ENCODE measurements around the gene MYO18B.
"Not testable (repeated sequence)": the region's sequence is repeated elsewhere in the genome, so short reads cannot be mapped to it uniquely, and the experiment has no call there.

Gene MYO18B

GRCh38 chr22:25698461-25698860 is 43.5 kb upstream of the MYO18B start:
- Histone ChIP-seq H3K4me1 (ENCODE audit: control insufficient read depth, insufficient read depth, low read length, poor library complexity, severe bottlenecking) (no peaks in the 10 kb centered on the region), H3K4me3 (ENCODE audit: insufficient read depth, low read depth, low read length, poor library complexity, severe bottlenecking) (no peak overlapping the region), H3K36me3 (ENCODE audit: control insufficient read depth, insufficient read depth, low read length) (no peaks in the 10 kb centered on the region), H3K9me3 (ENCODE audit: control insufficient read depth, low read length) (no peaks in the 10 kb centered on the region), H3K27me3 (replicated peaks; ENCODE audit: control insufficient read depth, insufficient read depth, low read length, poor library complexity, severe bottlenecking) (no peaks in the 10 kb centered on the region), H3K27ac (ENCODE audit: insufficient read depth, low read length, poor library complexity, severe bottlenecking) (no peak overlapping the region)
- DNase-seq, result no peak

GRCh38 chr22:25698978-25699377 is 43.0 kb upstream of the MYO18B start:
- Histone ChIP-seq H3K9me3 (ENCODE audit: control insufficient read depth, low read length) (no peaks in the 10 kb centered on the region), H3K4me1 (ENCODE audit: control insufficient read depth, insufficient read depth, low read length, poor library complexity, severe bottlenecking) (no peaks in the 10 kb centered on the region), H3K36me3 (ENCODE audit: control insufficient read depth, insufficient read depth, low read length) (no peaks in the 10 kb centered on the region), H3K27me3 (replicated peaks; ENCODE audit: control insufficient read depth, insufficient read depth, low read length, poor library complexity, severe bottlenecking) (no peaks in the 10 kb centered on the region), H3K27ac (ENCODE audit: insufficient read depth, low read length, poor library complexity, severe bottlenecking) (no peak overlapping the region), H3K4me3 (ENCODE audit: insufficient read depth, low read depth, low read length, poor library complexity, severe bottlenecking) (no peak overlapping the region)
- DNase-seq, result no peak

- DNase-seq, result no peak
- Histone ChIP-seq H3K4me1 (ENCODE audit: control insufficient read depth, insufficient read depth, low read length, poor library complexity, severe bottlenecking) (no peaks in the 10 kb centered on the region), H3K9me3 (ENCODE audit: control insufficient read depth, low read length) (no peaks in the 10 kb centered on the region), H3K36me3 (ENCODE audit: control insufficient read depth, insufficient read depth, low read length) (no peaks in the 10 kb centered on the region), H3K27ac (ENCODE audit: insufficient read depth, low read length, poor library complexity, severe bottlenecking) (no peak overlapping the region), H3K27me3 (replicated peaks; ENCODE audit: control insufficient read depth, insufficient read depth, low read length, poor library complexity, severe bottlenecking) (no peaks in the 10 kb centered on the region), H3K4me3 (ENCODE audit: insufficient read depth, low read depth, low read length, poor library complexity, severe bottlenecking) (no peak overlapping the region)
Observed at GRCh38 chr22:25701056-25701780, 40.8 kb upstream of the MYO18B start.

GRCh38 chr22:25702040-25702439 is 39.9 kb upstream of the MYO18B start:
- H3K27ac ChIP-seq (ENCODE audit: insufficient read depth, low read length, poor library complexity, severe bottlenecking), result no peak overlapping the region
- no peaks in the 10 kb centered on the region for H3K27me3 ChIP-seq (replicated peaks; ENCODE audit: control insufficient read depth, insufficient read depth, low read length, poor library complexity, severe bottlenecking)
- H3K9me3 ChIP-seq (ENCODE audit: control insufficient read depth, low read length), result no peaks in the 10 kb centered on the region
- DNase-seq, result no peak
- H3K4me1 ChIP-seq (ENCODE audit: control insufficient read depth, insufficient read depth, low read length, poor library complexity, severe bottlenecking), result no peaks in the 10 kb centered on the region
- H3K36me3 ChIP-seq (ENCODE audit: control insufficient read depth, insufficient read depth, low read length), result no peaks in the 10 kb centered on the region
- no peak overlapping the region for H3K4me3 ChIP-seq (ENCODE audit: insufficient read depth, low read depth, low read length, poor library complexity, severe bottlenecking)

- DNase-seq, result no peak
- H3K36me3 ChIP-seq (ENCODE audit: control insufficient read depth, insufficient read depth, low read length), result no peaks in the 10 kb centered on the region
- no peaks in the 10 kb centered on the region for H3K27me3 ChIP-seq (replicated peaks; ENCODE audit: control insufficient read depth, insufficient read depth, low read length, poor library complexity, severe bottlenecking)
- no peaks in the 10 kb centered on the region for H3K9me3 ChIP-seq (ENCODE audit: control insufficient read depth, low read length)
- H3K4me1 ChIP-seq (ENCODE audit: control insufficient read depth, insufficient read depth, low read length, poor library complexity, severe bottlenecking), result no peaks in the 10 kb centered on the region
- no peak overlapping the region for H3K4me3 ChIP-seq (ENCODE audit: insufficient read depth, low read depth, low read length, poor library complexity, severe bottlenecking)
- H3K27ac ChIP-seq (ENCODE audit: insufficient read depth, low read length, poor library complexity, severe bottlenecking), result no peak overlapping the region
Observed at GRCh38 chr22:25702571-25703167, 39.3 kb upstream of the MYO18B start.

- Histone ChIP-seq H3K36me3 (ENCODE audit: control insufficient read depth, insufficient read depth, low read length) (no peaks in the 10 kb centered on the region), H3K27ac (ENCODE audit: insufficient read depth, low read length, poor library complexity, severe bottlenecking) (no peak overlapping the region)
Observed at GRCh38 chr22:25704701-25705100, 37.3 kb upstream of the MYO18B start.

GRCh38 chr22:25706197-25706596 is 35.8 kb upstream of the MYO18B start:
- Histone ChIP-seq H3K9me3 (ENCODE audit: control insufficient read depth, low read length) (no peaks in the 10 kb centered on the region), H3K4me3 (ENCODE audit: insufficient read depth, low read depth, low read length, poor library complexity, severe bottlenecking) (no peak overlapping the region), H3K36me3 (ENCODE audit: control insufficient read depth, insufficient read depth, low read length) (no peaks in the 10 kb centered on the region), H3K27me3 (replicated peaks; ENCODE audit: control insufficient read depth, insufficient read depth, low read length, poor library complexity, severe bottlenecking) (no peaks in the 10 kb centered on the region), H3K4me1 (ENCODE audit: control insufficient read depth, insufficient read depth, low read length, poor library complexity, severe bottlenecking) (no peaks in the 10 kb centered on the region), H3K27ac (ENCODE audit: insufficient read depth, low read length, poor library complexity, severe bottlenecking) (no peak overlapping the region)
- DNase-seq, result no peak

More at GRCh38 chr22:25704701-25705100, 37.3 kb upstream of the MYO18B start:
- Histone ChIP-seq H3K27me3 (replicated peaks; ENCODE audit: control insufficient read depth, insufficient read depth, low read length, poor library complexity, severe bottlenecking) (no peaks in the 10 kb centered on the region), H3K4me3 (ENCODE audit: insufficient read depth, low read depth, low read length, poor library complexity, severe bottlenecking) (no peak overlapping the region), H3K9me3 (ENCODE audit: control insufficient read depth, low read length) (no peaks in the 10 kb centered on the region), H3K4me1 (ENCODE audit: control insufficient read depth, insufficient read depth, low read length, poor library complexity, severe bottlenecking) (no peaks in the 10 kb centered on the region)
- no peak for DNase-seq

- H3K4me1 ChIP-seq (ENCODE audit: control insufficient read depth, insufficient read depth, low read length, poor library complexity, severe bottlenecking); H3K27me3 ChIP-seq (replicated peaks; ENCODE audit: control insufficient read depth, insufficient read depth, low read length, poor library complexity, severe bottlenecking); DNase-seq; H3K27ac ChIP-seq (ENCODE audit: insufficient read depth, low read length, poor library complexity, severe bottlenecking); H3K36me3 ChIP-seq (ENCODE audit: control insufficient read depth, insufficient read depth, low read length); H3K9me3 ChIP-seq (ENCODE audit: control insufficient read depth, low read length); H3K4me3 ChIP-seq (ENCODE audit: insufficient read depth, low read depth, low read length, poor library complexity, severe bottlenecking): not testable (repeated sequence)
Observed at GRCh38 chr22:25708430-25708829, 33.6 kb upstream of the MYO18B start.

GRCh38 chr22:25709758-25710157 is 32.2 kb upstream of the MYO18B start:
- no peaks in the 10 kb centered on the region for H3K36me3 ChIP-seq (ENCODE audit: control insufficient read depth, insufficient read depth, low read length)
- H3K27me3 ChIP-seq (replicated peaks; ENCODE audit: control insufficient read depth, insufficient read depth, low read length, poor library complexity, severe bottlenecking), result no peaks in the 10 kb centered on the region
- DNase-seq, result no peak
- no peak overlapping the region for H3K27ac ChIP-seq (ENCODE audit: insufficient read depth, low read length, poor library complexity, severe bottlenecking)
- no peaks in the 10 kb centered on the region for H3K9me3 ChIP-seq (ENCODE audit: control insufficient read depth, low read length)
- no peak overlapping the region for H3K4me3 ChIP-seq (ENCODE audit: insufficient read depth, low read depth, low read length, poor library complexity, severe bottlenecking)
- no peaks in the 10 kb centered on the region for H3K4me1 ChIP-seq (ENCODE audit: control insufficient read depth, insufficient read depth, low read length, poor library complexity, severe bottlenecking)

GRCh38 chr22:25710501-25710900 is 31.5 kb upstream of the MYO18B start:
- no peak overlapping the region for H3K27ac ChIP-seq (ENCODE audit: insufficient read depth, low read length, poor library complexity, severe bottlenecking)
- no peaks in the 10 kb centered on the region for H3K36me3 ChIP-seq (ENCODE audit: control insufficient read depth, insufficient read depth, low read length)
- no peaks in the 10 kb centered on the region for H3K27me3 ChIP-seq (replicated peaks; ENCODE audit: control insufficient read depth, insufficient read depth, low read length, poor library complexity, severe bottlenecking)
- H3K4me3 ChIP-seq (ENCODE audit: insufficient read depth, low read depth, low read length, poor library complexity, severe bottlenecking), result no peak overlapping the region
- DNase-seq, result no peak
- no peaks in the 10 kb centered on the region for H3K4me1 ChIP-seq (ENCODE audit: control insufficient read depth, insufficient read depth, low read length, poor library complexity, severe bottlenecking)
- no peaks in the 10 kb centered on the region for H3K9me3 ChIP-seq (ENCODE audit: control insufficient read depth, low read length)

Data from effector memory CD4-positive, alpha-beta T cell (primary cell).